Endometrial microvascular endothelial cells (primary cell): ENCODE results near the gene SMYD2. TPM values are rescaled to one million over a fixed set of nuclear protein-coding genes. Genes with fewer than 3 reads are reported as not detected.
"Not testable (repeated sequence)": the region's sequence is repeated elsewhere in the genome, so short reads cannot be mapped to it uniquely, and the experiment has no call there.

Experiments
- in situ Hi-C: cut with HindIII; loops from 2 replicates; pipeline ENCODE4 v1.10.0; 2017; ENCODE audit warnings: low sequenced_read_pairs, low pct_unique_long_range_greater_than_20kb; ENCODE audit errors: inconsistent ontology term
- total RNA-seq: library from RNA; depleted of rRNA; stranded (reverse); fragments of >200 nt; gene quantifications from one replicate; pipeline ENCODE4 v1.2.3, GENCODE V29; 2015; ENCODE audit errors: inconsistent ontology term

The SMYD2 gene
- total RNA-seq, 1 donor from 2014 or later: 33.3 TPM

GRCh38 chr1:214270097-214270650, 10.8 kb upstream of the SMYD2 start:
- in situ Hi-C loops: no loop called here

GRCh38 chr1:214271174-214271858, 9.6 kb upstream of the SMYD2 start:
- in situ Hi-C loops: no loop called here

GRCh38 chr1:214271995-214272731, 8.8 kb upstream of the SMYD2 start:
- in situ Hi-C loops: no loop called here

- in situ Hi-C loops: no loop called here
Observed at GRCh38 chr1:214272964-214273533, 7.9 kb upstream of the SMYD2 start.

GRCh38 chr1:214275700-214276099, 5.3 kb upstream of the SMYD2 start:
- in situ Hi-C loops: not testable (repeated sequence)

- in situ Hi-C loops: no loop called here
Observed at GRCh38 chr1:214276786-214277185, 4.2 kb upstream of the SMYD2 start.

- in situ Hi-C loops: no loop called here
Observed at GRCh38 chr1:214277704-214278635, 3.0 kb upstream of the SMYD2 start.

- in situ Hi-C loops: no loop called here
Observed at GRCh38 chr1:214280386-214281020, 456 bp upstream of the SMYD2 start.

GRCh38 chr1:214281720-214282629, 1.0 kb downstream of the SMYD2 start:
- in situ Hi-C loops: no loop called here

GRCh38 chr1:214282630-214283242, 1.8 kb downstream of the SMYD2 start:
- in situ Hi-C loops: no loop called here

- in situ Hi-C loops: no loop called here
Observed at GRCh38 chr1:214285610-214286440, 4.9 kb downstream of the SMYD2 start.

- in situ Hi-C loops: no loop called here
Observed at GRCh38 chr1:214287884-214288283, 6.9 kb downstream of the SMYD2 start.

GRCh38 chr1:214289574-214290272, 8.8 kb downstream of the SMYD2 start:
- in situ Hi-C loops: no loop called here

- in situ Hi-C loops: no loop called here
Observed at GRCh38 chr1:214290424-214291037, 9.6 kb downstream of the SMYD2 start.

GRCh38 chr1:214292322-214292721, 11.4 kb downstream of the SMYD2 start:
- in situ Hi-C loops: no loop called here
